Keratinocyte (primary cell): ENCODE measurements around the gene GALNS.
"Not testable (repeated sequence)": the region's sequence is repeated elsewhere in the genome, so short reads cannot be mapped to it uniquely, and the experiment has no call there.

Experiments used
- CTCF ChIP-seq, 3 experiments: IDR thresholded peaks in 1 of 3; conservative IDR thresholded peaks in 1 of 3; optimal IDR thresholded peaks in 1 of 3; 2 replicates in 2 of 3; 3 replicates in 1 of 3; pipeline versions ENCODE3 to v1.5.1; 2011; ENCODE audit warnings: low read length in 3 of 3, mild to moderate bottlenecking in 3 of 3, moderate library complexity in 2 of 3, control low read depth in 1 of 3, inconsistent platforms in 1 of 3; ENCODE audit not compliant: insufficient read depth in 2 of 3; ENCODE audit errors: extremely low read depth in 1 of 3
- EZH2 ChIP-seq: IDR thresholded peaks from one replicate; pipeline ENCODE4 v1.6.1; 2012; ENCODE audit warnings: inconsistent platforms, mild to moderate bottlenecking, low read length, moderate library complexity

GRCh38 chr16:88889702-88890352 lies 33.1 kb upstream of the GALNS start:
- TF ChIP-seq CTCF (optimal IDR thresholded peaks at IDR 0.05 in 1 of 3, IDR thresholded peaks at IDR 0.05 in 1 of 3, conservative IDR thresholded peaks at IDR 0.05 in 1 of 3; ENCODE audit: extremely low read depth in 1 of 3, insufficient read depth in 2 of 3, low read length in 3 of 3); EZH2: not testable (repeated sequence)
